WERI-Rb-1 (cell line): ENCODE data around the gene CCDC77.

ENCODE experiments used
- DNase-seq: peaks from one replicate; pipeline ENCODE4 v3.0.0-alpha.2; 2020
- H3K27ac ChIP-seq: fragments of 250-450 bp; sonication (Bioruptor Pico); 2 replicates; pipeline ENCODE4 v1.5.1; 2020; ENCODE audit warnings: mild to moderate bottlenecking, moderate library complexity
- H3K27me3 ChIP-seq: fragments of 250-450 bp; sonication (Bioruptor Pico); 2 replicates; pipeline ENCODE4 v1.5.1; 2021; ENCODE audit warnings: mild to moderate bottlenecking, low read depth, moderate library complexity; ENCODE audit not compliant: insufficient read depth, severe bottlenecking
- H3K36me3 ChIP-seq: fragments of 250-450 bp; sonication (Bioruptor Pico); 2 replicates; pipeline ENCODE4 v1.5.1; 2020; ENCODE audit warnings: mild to moderate bottlenecking, moderate library complexity
- H3K4me3 ChIP-seq: 2 replicates; pipeline ENCODE4 v1.5.1; 2011; ENCODE audit warnings: low read depth, mild to moderate bottlenecking, control low read depth, low read length
- H3K9me3 ChIP-seq: fragments of 250-450 bp; sonication (Bioruptor Pico); 2 replicates; pipeline ENCODE4 v1.5.1; 2021; ENCODE audit warnings: mild to moderate bottlenecking, moderate library complexity; ENCODE audit not compliant: severe bottlenecking
- TF ChIP-seq, protein P1 (sequence below): IDR thresholded peaks from 2 replicates; pipeline ENCODE4 v1.5.1; 2011; ENCODE audit warnings: low read depth, mild to moderate bottlenecking, control low read depth, inconsistent platforms, low read length

The CCDC77 gene

DNA sequence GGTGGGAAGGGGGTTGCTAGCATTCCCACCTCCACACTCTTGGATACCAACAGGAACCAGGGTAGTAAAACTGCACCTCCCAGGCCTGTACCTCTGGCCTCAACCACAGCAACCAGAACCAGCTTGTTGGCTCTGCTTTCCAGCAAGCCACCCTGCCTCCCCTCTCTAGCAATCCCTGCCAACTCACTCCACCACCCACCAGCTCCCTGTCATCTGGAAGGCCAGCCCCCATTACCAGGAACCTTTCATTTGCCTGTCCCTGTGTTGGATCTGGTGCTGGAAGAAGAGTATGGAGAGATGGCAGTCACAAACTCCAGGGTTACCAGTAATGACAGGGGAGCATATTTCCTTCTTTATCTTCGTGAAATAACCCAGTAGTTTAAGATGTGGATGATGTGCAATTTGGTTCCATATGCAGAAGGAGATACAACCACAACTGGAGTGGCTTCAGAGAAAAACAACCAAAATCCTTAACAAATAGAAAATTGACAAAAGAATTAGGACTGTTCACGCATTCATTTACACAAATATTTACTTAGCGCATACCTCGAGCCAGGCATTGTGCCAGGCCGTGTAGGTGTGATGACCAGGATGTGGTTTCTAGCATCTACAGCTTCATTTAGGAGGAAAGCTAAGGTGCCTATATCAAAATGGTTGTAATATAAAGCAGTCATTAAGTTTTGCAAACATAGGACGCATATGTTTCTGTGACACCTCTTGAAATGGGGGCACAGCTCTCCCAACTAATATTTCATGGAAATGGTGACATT is 61.7 kb downstream of the CCDC77 start:
- Histone ChIP-seq H3K36me3 (no peaks in the 10 kb centered on the region), H3K9me3 (no peaks in the 10 kb centered on the region), H3K4me3 (no peak overlapping the region), H3K27ac (no peak overlapping the region), H3K27me3 (no peaks in the 10 kb centered on the region)
- DNase-seq = no peak
- TF ChIP-seq, protein P1, sequence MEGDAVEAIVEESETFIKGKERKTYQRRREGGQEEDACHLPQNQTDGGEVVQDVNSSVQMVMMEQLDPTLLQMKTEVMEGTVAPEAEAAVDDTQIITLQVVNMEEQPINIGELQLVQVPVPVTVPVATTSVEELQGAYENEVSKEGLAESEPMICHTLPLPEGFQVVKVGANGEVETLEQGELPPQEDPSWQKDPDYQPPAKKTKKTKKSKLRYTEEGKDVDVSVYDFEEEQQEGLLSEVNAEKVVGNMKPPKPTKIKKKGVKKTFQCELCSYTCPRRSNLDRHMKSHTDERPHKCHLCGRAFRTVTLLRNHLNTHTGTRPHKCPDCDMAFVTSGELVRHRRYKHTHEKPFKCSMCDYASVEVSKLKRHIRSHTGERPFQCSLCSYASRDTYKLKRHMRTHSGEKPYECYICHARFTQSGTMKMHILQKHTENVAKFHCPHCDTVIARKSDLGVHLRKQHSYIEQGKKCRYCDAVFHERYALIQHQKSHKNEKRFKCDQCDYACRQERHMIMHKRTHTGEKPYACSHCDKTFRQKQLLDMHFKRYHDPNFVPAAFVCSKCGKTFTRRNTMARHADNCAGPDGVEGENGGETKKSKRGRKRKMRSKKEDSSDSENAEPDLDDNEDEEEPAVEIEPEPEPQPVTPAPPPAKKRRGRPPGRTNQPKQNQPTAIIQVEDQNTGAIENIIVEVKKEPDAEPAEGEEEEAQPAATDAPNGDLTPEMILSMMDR = no peak

DNA sequence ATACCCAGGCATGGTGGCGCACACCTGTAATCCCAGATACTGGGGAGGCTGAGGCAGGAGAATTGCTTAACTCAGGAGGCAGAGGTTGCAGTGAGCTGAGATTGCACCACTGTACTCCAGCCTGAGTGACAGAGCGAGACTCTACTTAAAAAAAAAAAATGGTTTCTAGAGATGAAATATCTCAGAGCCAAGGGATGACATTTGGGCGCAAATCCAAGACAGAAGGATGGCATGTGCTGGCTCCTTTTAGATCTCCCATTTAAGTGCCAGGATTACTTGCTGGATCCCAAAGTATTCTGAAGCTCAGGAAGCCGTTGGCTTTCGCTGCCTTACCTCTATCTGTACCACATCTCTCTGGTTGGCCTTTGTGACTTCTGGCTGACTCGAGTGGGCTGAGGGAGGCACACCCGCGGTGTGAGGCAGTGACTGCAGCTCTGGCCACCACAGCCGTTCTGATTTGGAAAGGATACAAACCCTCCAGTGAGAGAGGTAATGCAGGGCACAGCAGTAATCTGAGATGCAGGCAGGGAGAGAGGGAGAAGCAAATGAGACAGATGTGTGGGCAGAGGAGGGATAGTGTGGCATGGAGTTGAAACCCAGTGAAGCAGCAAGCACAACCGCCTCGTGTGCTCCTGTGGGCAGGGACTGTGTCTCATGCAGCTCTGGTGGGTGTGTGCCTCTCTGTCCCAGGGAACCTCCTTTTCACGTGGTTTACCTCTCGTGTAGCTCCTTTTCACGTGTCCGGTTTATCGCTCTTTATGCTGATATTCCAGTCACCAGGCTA is 63.2 kb downstream of the CCDC77 start:
- no peak for DNase-seq
- Histone ChIP-seq H3K9me3 (no peaks in the 10 kb centered on the region), H3K4me3 (no peak overlapping the region), H3K36me3 (no peaks in the 10 kb centered on the region), H3K27me3 (no peaks in the 10 kb centered on the region), H3K27ac (no peak overlapping the region)
- TF ChIP-seq, protein P1 = no peak

DNA sequence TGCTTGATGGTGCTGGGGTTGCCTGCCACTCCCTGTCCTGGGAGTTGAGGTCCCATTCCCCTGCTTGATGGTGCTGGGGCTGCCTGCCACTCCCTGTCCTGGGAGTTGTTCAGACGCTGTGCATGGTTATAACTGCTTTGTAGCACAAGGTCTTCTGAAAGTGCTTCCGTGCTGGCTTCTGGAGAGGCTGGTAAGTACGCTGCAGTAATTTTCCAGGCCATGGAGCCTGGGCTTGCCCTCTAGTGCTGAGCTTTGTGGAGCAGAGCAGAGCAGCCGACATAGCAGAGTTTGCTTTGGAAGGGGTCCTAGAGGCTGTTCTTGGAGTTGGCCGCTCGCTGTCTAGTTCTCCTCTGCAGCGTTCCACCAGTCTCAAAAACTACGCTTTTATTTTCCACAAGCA is 64.6 kb downstream of the CCDC77 start:
- TF ChIP-seq, protein P1 = no peak
- Histone ChIP-seq H3K27ac (no peak overlapping the region), H3K36me3 (no peaks in the 10 kb centered on the region), H3K27me3 (no peaks in the 10 kb centered on the region), H3K9me3 (no peaks in the 10 kb centered on the region), H3K4me3 (no peak overlapping the region)
- DNase-seq = no peak

DNA sequence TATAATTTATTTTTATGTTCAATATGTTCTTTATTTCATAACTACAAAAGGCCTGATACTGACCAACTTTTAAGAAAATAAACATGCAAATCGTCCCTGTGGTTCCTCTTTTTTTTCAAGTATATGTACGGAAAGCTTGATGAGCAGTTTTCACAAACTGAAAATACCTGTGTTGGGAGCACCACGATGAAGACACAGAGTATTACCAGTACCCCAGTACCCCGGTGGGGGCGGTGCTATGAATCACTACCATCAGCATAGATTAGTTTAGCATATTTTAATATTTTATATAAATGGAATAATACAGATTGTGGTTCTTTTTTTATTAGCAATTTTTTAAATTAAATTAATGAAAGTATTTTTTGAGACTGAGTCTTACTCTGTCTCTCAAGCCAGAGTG is 65.3 kb downstream of the CCDC77 start:
- Histone ChIP-seq H3K27me3 (no peaks in the 10 kb centered on the region), H3K27ac (no peak overlapping the region), H3K36me3 (no peaks in the 10 kb centered on the region), H3K4me3 (no peak overlapping the region), H3K9me3 (no peaks in the 10 kb centered on the region)
- TF ChIP-seq, protein P1 = no peak
- no peak for DNase-seq

DNA sequence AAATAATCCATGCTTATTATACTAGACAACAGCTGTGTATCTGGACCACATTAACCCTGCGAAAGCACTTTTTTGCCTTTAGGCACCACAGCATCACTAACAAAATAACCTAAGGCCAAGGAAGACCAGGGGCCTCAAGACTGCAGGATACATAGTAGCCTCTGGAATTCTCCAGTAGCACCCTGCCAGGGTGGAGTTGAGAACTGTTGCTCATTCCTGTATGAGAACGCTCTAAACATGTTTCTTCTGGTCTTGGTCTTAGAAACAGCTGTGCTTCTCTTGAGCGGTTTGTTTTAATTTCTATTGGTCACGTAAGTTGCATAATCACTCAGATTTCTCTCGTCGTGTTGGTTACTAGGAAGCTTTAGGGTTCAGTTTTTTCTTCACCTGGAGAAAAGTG is 66.1 kb downstream of the CCDC77 start:
- no peak for DNase-seq
- Histone ChIP-seq H3K27me3 (no peaks in the 10 kb centered on the region), H3K27ac (no peak overlapping the region), H3K4me3 (no peak overlapping the region), H3K36me3 (no peaks in the 10 kb centered on the region), H3K9me3 (no peaks in the 10 kb centered on the region)
- TF ChIP-seq, protein P1 = no peak
